GM23338 (cell line): ENCODE results near the gene WTIP. TPM values are rescaled to one million over a fixed set of nuclear protein-coding genes. Genes with fewer than 3 reads are reported as not detected.

ENCODE experiments used
- ATAC-seq: fragments of 200-7000 bp; cut with Tn5 transposase; 3 replicates; pipeline ENCODE4 v1.9.1; 2020
- DNase-seq: peaks from one replicate; pipeline ENCODE4 v3.0.0-alpha.2; 2015; ENCODE audit warnings: low spot score
- H2AFZ ChIP-seq: fragments of 200-600 bp; sonication (generic); 2 replicates; pipeline ENCODE4 v1.8.0; 2016; ENCODE audit warnings: antibody characterized with exemption, mild to moderate bottlenecking, moderate library complexity
- H3F3A ChIP-seq: fragments of 200-600 bp; sonication (generic); replicated peaks from 2 replicates; pipeline ENCODE4 v1.8.0; 2017; ENCODE audit warnings: antibody characterized with exemption, mixed run types, low read depth
- H3K27ac ChIP-seq: fragments of 200-600 bp; sonication (generic); 2 replicates; pipeline ENCODE4 v1.6.1; 2016; ENCODE audit warnings: low read depth
- H3K27me3 ChIP-seq: fragments of 200-600 bp; sonication (generic); 2 replicates; pipeline ENCODE4 v1.8.0; 2016; ENCODE audit warnings: mild to moderate bottlenecking, mixed run types, moderate library complexity; ENCODE audit not compliant: insufficient read depth
- H3K36me3 ChIP-seq: fragments of 200-600 bp; sonication (generic); 2 replicates; pipeline ENCODE4 v1.8.0; 2016; ENCODE audit warnings: mild to moderate bottlenecking; ENCODE audit not compliant: insufficient read depth
- H3K4me1 ChIP-seq: fragments of 200-600 bp; sonication (generic); 2 replicates; pipeline ENCODE4 v1.8.0; 2016; ENCODE audit warnings: mild to moderate bottlenecking, moderate library complexity; ENCODE audit not compliant: insufficient read depth
- H3K4me2 ChIP-seq: fragments of 200-600 bp; sonication (generic); 2 replicates; pipeline ENCODE4 v1.7.1; 2017; ENCODE audit warnings: mixed run types
- H3K4me3 ChIP-seq: fragments of 200-600 bp; sonication (generic); 2 replicates; pipeline ENCODE4 v1.6.1; 2016; ENCODE audit warnings: mixed run types
- H3K79me2 ChIP-seq: fragments of 200-600 bp; sonication (generic); replicated peaks from 2 replicates; pipeline ENCODE4 v1.8.0; 2017; ENCODE audit warnings: mild to moderate bottlenecking; ENCODE audit not compliant: insufficient read depth
- H3K9me2 ChIP-seq: fragments of 200-600 bp; sonication (generic); 2 replicates; pipeline ENCODE4 v1.8.0; 2017; ENCODE audit not compliant: insufficient read depth
- H4K20me1 ChIP-seq: fragments of 200-600 bp; sonication (generic); replicated peaks from 2 replicates; pipeline ENCODE4 v1.8.0; 2017; ENCODE audit warnings: mild to moderate bottlenecking; ENCODE audit not compliant: insufficient read depth
- H3K27ac Mint-ChIP-seq: 2 replicates; pipeline ENCODE4 v1.8.0; 2020; ENCODE audit warnings: inconsistent platforms, mild to moderate bottlenecking, moderate library complexity, mixed read lengths
- H3K27me3 Mint-ChIP-seq: 3 replicates; pipeline ENCODE4 v1.8.0; 2022; ENCODE audit warnings: low read depth, mild to moderate bottlenecking, moderate library complexity, mixed read lengths, inconsistent platforms; ENCODE audit not compliant: insufficient read depth, poor library complexity
- H3K36me3 Mint-ChIP-seq: 3 replicates; pipeline ENCODE4 v1.8.0; 2021; ENCODE audit warnings: low read depth, mild to moderate bottlenecking, inconsistent platforms, moderate library complexity, mixed read lengths
- H3K4me1 Mint-ChIP-seq: 3 replicates; pipeline ENCODE4 v1.8.0; 2020; ENCODE audit warnings: mild to moderate bottlenecking, inconsistent platforms, mixed read lengths
- H3K4me3 Mint-ChIP-seq: 3 replicates; pipeline ENCODE4 v1.8.0; 2021; ENCODE audit warnings: moderate library complexity, mild to moderate bottlenecking, inconsistent platforms, mixed read lengths
- H3K9me3 Mint-ChIP-seq: 3 replicates; pipeline ENCODE4 v1.8.0; 2020; ENCODE audit warnings: moderate library complexity, mild to moderate bottlenecking, inconsistent platforms, mixed read lengths
- CREB1 ChIP-seq: fragments of 250-450 bp; sonication (Bioruptor Pico); IDR thresholded peaks from 2 replicates; pipeline ENCODE4 v1.5.0; 2020; ENCODE audit warnings: low read depth, mild to moderate bottlenecking, moderate library complexity
- EZH2 ChIP-seq: fragments of 200-600 bp; sonication (generic); IDR thresholded peaks from one replicate; pipeline ENCODE4 v1.8.0; 2017; ENCODE audit warnings: antibody characterized with exemption, mild to moderate bottlenecking, low read depth; ENCODE audit not compliant: unreplicated experiment
- EZH2phosphoT487 ChIP-seq: fragments of 200-600 bp; sonication (generic); IDR thresholded peaks from one replicate; pipeline ENCODE4 v1.8.1; 2018; ENCODE audit warnings: antibody characterized with exemption; ENCODE audit not compliant: unreplicated experiment
- NANOG ChIP-seq: IDR thresholded peaks from 2 replicates; pipeline ENCODE4 v1.6.1; 2016; ENCODE audit warnings: antibody characterized with exemption, borderline replicate concordance
- POLR2AphosphoS5 ChIP-seq: IDR thresholded peaks from 2 replicates; pipeline ENCODE4 v1.6.1; 2016; ENCODE audit warnings: antibody characterized with exemption, low read depth
- REST ChIP-seq: IDR thresholded peaks from one replicate; pipeline ENCODE4 v1.6.1; 2018; ENCODE audit warnings: antibody characterized with exemption; ENCODE audit not compliant: unreplicated experiment
- STAT1 ChIP-seq: IDR thresholded peaks from one replicate; pipeline ENCODE4 v1.6.1; 2016; ENCODE audit warnings: antibody characterized with exemption; ENCODE audit not compliant: unreplicated experiment
- ZNF114 ChIP-seq: fragments of 250-450 bp; sonication (Bioruptor Pico); IDR thresholded peaks from 2 replicates; pipeline ENCODE4 v1.5.0; 2020; ENCODE audit warnings: mild to moderate bottlenecking, moderate library complexity
- ZNF331 ChIP-seq: fragments of 250-450 bp; sonication (Bioruptor Pico); IDR thresholded peaks from 2 replicates; pipeline ENCODE4 v1.5.0; 2020; ENCODE audit warnings: low read depth, mild to moderate bottlenecking, moderate library complexity
- polyA plus RNA-seq: library from polyadenylated mRNA; unstranded; fragments of >200 nt; fragmentation: Nextera tagmentation; extraction: Ambion mirVana; gene quantifications from 2 replicates; pipeline ENCODE4 v1.2.1, GENCODE V29; 2016
- total RNA-seq: library from RNA; depleted of rRNA; stranded (reverse); fragments of >200 nt; shearing (Covaris generic); gene quantifications from 2 replicates; pipeline ENCODE4 v1.2.3, GENCODE V29; 2014
- TF ChIP-seq, protein P1 (sequence below), 2 experiments: fragments of 200-600 bp in 1 of 2; sonication (generic) in 1 of 2; conservative IDR thresholded peaks; 2 replicates each; pipeline versions ENCODE4 v1.5.1 to v1.6.1; 2016 to 2017; ENCODE audit warnings: antibody characterized with exemption in 2 of 2, low read depth in 2 of 2, mild to moderate bottlenecking in 2 of 2, moderate library complexity in 1 of 2
- TF ChIP-seq, protein P2 (sequence below): IDR thresholded peaks from 2 replicates; pipeline ENCODE4 v1.6.1; 2016; ENCODE audit warnings: antibody characterized with exemption
- TF ChIP-seq, protein P3 (sequence below): fragments of 250-450 bp; sonication (Bioruptor Pico); IDR thresholded peaks from 2 replicates; pipeline ENCODE4 v1.5.0; 2020; ENCODE audit warnings: mild to moderate bottlenecking, moderate library complexity

WTIP gene
- total and polyA plus RNA-seq, 2 experiments from 2014 or later, result 0.47 to 8.9 TPM

DNA sequence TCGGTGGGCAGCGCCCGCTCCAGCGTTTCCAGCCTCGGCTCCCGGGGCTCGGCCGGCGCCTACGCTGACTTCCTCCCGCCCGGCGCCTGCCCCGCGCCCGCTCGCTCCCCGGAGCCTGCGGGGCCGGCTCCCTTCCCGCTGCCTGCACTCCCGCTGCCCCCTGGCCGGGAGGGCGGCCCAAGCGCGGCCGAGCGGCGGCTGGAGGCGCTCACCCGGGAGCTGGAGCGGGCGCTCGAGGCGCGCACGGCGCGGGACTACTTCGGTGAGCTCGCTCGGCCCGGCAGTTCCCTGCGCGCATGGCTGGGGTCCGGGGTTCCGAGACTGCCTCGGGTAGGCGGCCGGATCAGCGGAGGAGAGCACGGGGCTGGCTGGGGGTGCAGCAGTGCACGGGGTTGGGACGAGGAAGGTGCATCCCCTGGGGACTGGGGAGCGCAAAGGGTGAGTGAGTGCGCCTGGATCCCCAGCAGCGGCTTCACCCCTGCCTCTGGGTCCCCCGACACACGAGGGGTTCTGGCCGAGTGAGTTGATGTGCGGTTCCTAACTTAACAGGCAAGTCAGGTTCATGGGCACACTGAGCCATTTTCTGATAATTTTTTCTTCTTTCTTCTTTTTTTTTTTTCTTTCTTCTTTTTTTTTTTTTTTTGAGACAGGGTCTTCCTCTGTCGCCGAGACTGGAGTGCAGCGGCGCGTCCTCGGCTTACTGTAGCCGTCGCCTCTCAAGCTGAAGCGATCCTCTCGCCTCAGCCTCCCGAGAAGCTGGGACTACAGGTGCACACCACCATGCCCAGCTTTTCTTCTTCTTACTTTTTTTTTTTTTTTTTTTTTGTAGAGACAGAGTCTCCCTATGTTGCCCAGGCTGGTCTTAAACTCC, 1.1 kb downstream of the WTIP start:
- Histone ChIP-seq H3F3A (0 out of 2 replicates have a peak, but pooled peaks cover 18% of the 10 kb centered on the region), H4K20me1 (peaks cover 8% of the 10 kb centered on the region), H3K27ac (no peak overlapping the region), H3K4me2 (peak overlapping the region; percentile 87), H2AFZ (peak overlapping the region; percentile 52; the same call in 1 of the 2 replicates), H3K9me2 (no peaks in the 10 kb centered on the region), H3K4me1 (peaks cover 11% of the 10 kb centered on the region), H3K27me3 (peaks cover 41% of the 10 kb centered on the region), H3K79me2 (peaks cover 14% of the 10 kb centered on the region), H3K4me3 (peak overlapping the region; percentile 74), H3K36me3 (no peaks in the 10 kb centered on the region)
- TF ChIP-seq CREB1 (CRISPR knock-in tag) (no peak), ZNF114 (CRISPR knock-in tag) (no peak), REST (no peak), ZNF331 (CRISPR knock-in tag) (no peak), STAT1 (no peak), POLR2AphosphoS5 (no peak), NANOG (no peak), EZH2 (no peak), EZH2phosphoT487 (no peak)
- TF ChIP-seq, protein P1, sequence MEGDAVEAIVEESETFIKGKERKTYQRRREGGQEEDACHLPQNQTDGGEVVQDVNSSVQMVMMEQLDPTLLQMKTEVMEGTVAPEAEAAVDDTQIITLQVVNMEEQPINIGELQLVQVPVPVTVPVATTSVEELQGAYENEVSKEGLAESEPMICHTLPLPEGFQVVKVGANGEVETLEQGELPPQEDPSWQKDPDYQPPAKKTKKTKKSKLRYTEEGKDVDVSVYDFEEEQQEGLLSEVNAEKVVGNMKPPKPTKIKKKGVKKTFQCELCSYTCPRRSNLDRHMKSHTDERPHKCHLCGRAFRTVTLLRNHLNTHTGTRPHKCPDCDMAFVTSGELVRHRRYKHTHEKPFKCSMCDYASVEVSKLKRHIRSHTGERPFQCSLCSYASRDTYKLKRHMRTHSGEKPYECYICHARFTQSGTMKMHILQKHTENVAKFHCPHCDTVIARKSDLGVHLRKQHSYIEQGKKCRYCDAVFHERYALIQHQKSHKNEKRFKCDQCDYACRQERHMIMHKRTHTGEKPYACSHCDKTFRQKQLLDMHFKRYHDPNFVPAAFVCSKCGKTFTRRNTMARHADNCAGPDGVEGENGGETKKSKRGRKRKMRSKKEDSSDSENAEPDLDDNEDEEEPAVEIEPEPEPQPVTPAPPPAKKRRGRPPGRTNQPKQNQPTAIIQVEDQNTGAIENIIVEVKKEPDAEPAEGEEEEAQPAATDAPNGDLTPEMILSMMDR (conservative IDR thresholded peaks at IDR 0.05; ENCODE audit: low read depth in 2 of 2), result no peak
- TF ChIP-seq, protein P2, sequence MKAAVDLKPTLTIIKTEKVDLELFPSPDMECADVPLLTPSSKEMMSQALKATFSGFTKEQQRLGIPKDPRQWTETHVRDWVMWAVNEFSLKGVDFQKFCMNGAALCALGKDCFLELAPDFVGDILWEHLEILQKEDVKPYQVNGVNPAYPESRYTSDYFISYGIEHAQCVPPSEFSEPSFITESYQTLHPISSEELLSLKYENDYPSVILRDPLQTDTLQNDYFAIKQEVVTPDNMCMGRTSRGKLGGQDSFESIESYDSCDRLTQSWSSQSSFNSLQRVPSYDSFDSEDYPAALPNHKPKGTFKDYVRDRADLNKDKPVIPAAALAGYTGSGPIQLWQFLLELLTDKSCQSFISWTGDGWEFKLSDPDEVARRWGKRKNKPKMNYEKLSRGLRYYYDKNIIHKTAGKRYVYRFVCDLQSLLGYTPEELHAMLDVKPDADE, result no peak
- TF ChIP-seq, protein P3, sequence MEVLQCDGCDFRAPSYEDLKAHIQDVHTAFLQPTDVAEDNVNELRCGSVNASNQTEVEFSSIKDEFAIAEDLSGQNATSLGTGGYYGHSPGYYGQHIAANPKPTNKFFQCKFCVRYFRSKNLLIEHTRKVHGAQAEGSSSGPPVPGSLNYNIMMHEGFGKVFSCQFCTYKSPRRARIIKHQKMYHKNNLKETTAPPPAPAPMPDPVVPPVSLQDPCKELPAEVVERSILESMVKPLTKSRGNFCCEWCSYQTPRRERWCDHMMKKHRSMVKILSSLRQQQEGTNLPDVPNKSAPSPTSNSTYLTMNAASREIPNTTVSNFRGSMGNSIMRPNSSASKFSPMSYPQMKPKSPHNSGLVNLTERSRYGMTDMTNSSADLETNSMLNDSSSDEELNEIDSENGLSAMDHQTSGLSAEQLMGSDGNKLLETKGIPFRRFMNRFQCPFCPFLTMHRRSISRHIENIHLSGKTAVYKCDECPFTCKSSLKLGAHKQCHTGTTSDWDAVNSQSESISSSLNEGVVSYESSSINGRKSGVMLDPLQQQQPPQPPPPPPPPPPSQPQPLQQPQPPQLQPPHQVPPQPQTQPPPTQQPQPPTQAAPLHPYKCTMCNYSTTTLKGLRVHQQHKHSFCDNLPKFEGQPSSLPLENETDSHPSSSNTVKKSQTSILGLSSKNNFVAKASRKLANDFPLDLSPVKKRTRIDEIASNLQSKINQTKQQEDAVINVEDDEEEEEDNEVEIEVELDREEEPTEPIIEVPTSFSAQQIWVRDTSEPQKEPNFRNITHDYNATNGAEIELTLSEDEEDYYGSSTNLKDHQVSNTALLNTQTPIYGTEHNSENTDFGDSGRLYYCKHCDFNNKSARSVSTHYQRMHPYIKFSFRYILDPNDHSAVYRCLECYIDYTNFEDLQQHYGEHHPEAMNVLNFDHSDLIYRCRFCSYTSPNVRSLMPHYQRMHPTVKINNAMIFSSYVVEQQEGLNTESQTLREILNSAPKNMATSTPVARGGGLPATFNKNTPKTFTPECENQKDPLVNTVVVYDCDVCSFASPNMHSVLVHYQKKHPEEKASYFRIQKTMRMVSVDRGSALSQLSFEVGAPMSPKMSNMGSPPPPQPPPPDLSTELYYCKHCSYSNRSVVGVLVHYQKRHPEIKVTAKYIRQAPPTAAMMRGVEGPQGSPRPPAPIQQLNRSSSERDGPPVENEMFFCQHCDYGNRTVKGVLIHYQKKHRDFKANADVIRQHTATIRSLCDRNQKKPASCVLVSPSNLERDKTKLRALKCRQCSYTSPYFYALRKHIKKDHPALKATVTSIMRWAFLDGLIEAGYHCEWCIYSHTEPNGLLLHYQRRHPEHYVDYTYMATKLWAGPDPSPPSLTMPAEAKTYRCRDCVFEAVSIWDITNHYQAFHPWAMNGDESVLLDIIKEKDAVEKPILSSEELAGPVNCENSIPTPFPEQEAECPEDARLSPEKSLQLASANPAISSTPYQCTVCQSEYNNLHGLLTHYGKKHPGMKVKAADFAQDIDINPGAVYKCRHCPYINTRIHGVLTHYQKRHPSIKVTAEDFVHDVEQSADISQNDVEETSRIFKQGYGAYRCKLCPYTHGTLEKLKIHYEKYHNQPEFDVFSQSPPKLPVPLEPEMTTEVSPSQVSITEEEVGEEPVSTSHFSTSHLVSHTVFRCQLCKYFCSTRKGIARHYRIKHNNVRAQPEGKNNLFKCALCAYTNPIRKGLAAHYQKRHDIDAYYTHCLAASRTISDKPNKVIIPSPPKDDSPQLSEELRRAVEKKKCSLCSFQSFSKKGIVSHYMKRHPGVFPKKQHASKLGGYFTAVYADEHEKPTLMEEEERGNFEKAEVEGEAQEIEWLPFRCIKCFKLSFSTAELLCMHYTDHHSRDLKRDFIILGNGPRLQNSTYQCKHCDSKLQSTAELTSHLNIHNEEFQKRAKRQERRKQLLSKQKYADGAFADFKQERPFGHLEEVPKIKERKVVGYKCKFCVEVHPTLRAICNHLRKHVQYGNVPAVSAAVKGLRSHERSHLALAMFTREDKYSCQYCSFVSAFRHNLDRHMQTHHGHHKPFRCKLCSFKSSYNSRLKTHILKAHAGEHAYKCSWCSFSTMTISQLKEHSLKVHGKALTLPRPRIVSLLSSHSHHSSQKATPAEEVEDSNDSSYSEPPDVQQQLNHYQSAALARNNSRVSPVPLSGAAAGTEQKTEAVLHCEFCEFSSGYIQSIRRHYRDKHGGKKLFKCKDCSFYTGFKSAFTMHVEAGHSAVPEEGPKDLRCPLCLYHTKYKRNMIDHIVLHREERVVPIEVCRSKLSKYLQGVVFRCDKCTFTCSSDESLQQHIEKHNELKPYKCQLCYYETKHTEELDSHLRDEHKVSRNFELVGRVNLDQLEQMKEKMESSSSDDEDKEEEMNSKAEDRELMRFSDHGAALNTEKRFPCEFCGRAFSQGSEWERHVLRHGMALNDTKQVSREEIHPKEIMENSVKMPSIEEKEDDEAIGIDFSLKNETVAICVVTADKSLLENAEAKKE (CRISPR knock-in tag), result no peak
- H3K36me3 Mint-ChIP-seq, result peaks cover 12% of the 10 kb centered on the region
- H3K4me3 Mint-ChIP-seq, result peak overlapping the region; percentile 82
- peaks cover 21% of the 10 kb centered on the region for H3K4me1 Mint-ChIP-seq
- peaks cover 14% of the 10 kb centered on the region; the same call in 2 of the 3 replicates for H3K9me3 Mint-ChIP-seq
- peaks cover 30% of the 10 kb centered on the region for H3K27me3 Mint-ChIP-seq
- DNase-seq (peak; percentile 65), ATAC-seq (peak; percentile 21)
- no peak overlapping the region for H3K27ac Mint-ChIP-seq
